ENCODE data around the gene KRTAP2-4. TPM values are rescaled to one million over a fixed set of nuclear protein-coding genes. Genes with fewer than 3 reads are reported as not detected.

The KRTAP2-4 gene
- total and polyA plus RNA-seq, 2 of the 4 experiments (the other 2 are of a cell fraction) = not detected

- H3K9me3 ChIP-seq (ENCODE audit: control insufficient read depth, insufficient read depth, low read length) = no peaks in the 10 kb centered on the region
- in situ Hi-C loops (cut with MboI; ENCODE audit: low sequenced_read_pairs) (no loop called here), dilution Hi-C loops (cut with HindIII; ENCODE audit: low sequenced_read_pairs, unreplicated experiment) (no loop called here), intact Hi-C loops (cut with micrococcal nuclease) (no loop called here)
- ChIA-PET POLR2A (ENCODE audit: unreplicated experiment) (no interaction called here), CTCF (no interaction called here)
- H3K4me1 ChIP-seq (ENCODE audit: control insufficient read depth, insufficient read depth, low read length) = peaks cover 4% of the 10 kb centered on the region; the same call in 1 of the 2 replicates
- ATAC-seq (ENCODE audit: low read depth) = peak; percentile 59
- H2AK5ac ChIP-seq (ENCODE audit: low read depth, low read length) = peak overlapping the region; percentile 86
- peak overlapping the region; percentile 94 for H3K4ac ChIP-seq (ENCODE audit: low read depth, low read length)
- H4K91ac ChIP-seq (ENCODE audit: insufficient read depth, low read depth, low read length) = peak overlapping the region; percentile 68
- no peak overlapping the region for H3K9ac ChIP-seq (ENCODE audit: low read depth, low read length)
- peak overlapping the region; percentile 85 for H3K14ac ChIP-seq (replicated peaks; ENCODE audit: low read depth, low read length)
- H3K23ac ChIP-seq (ENCODE audit: low read depth, low read length) = peak overlapping the region; percentile 79; the same call in 1 of the 2 replicates
- no peaks in the 10 kb centered on the region for H3K27me3 ChIP-seq (ENCODE audit: control insufficient read depth, insufficient read depth, low read length)
- no peak overlapping the region for H3K56ac ChIP-seq (ENCODE audit: extremely low read depth, insufficient read depth, low read length)
- BruUV-seq (replicated peaks) = no TSS peak
- H4K20me1 ChIP-seq (ENCODE audit: insufficient read depth, low read length) = no peaks in the 10 kb centered on the region
- peak overlapping the region; percentile 76; the same call in 1 of the 2 replicates for H3K18ac ChIP-seq (ENCODE audit: low read depth, low read length)
- H3K79me1 ChIP-seq (ENCODE audit: low read depth in 1 of 2, low read length in 2 of 2) = no peaks in the 10 kb centered on the region
- H3K4me3 ChIP-seq (ENCODE audit: insufficient read depth, low read depth, low read length) = no peak overlapping the region
- DNase-seq = peak; percentile 68
- TF ChIP-seq BHLHE40 (IDR thresholded peaks at IDR 0.05; ENCODE audit: low read depth, low read length) (0 out of 2 replicates have a peak, but pooled peaks have one; percentile 13), ELK1 (IDR thresholded peaks at IDR 0.05; ENCODE audit: borderline replicate concordance, low read depth, low read length) (no peak)
- H4K5ac ChIP-seq (ENCODE audit: low read depth, low read length) = peak overlapping the region; percentile 0; the same call in 1 of the 2 replicates
- peak overlapping the region; percentile 95 for H2BK20ac ChIP-seq (ENCODE audit: low read depth, low read length)
- H3K9me1 ChIP-seq (ENCODE audit: insufficient read depth, low read length) = peaks cover 6% of the 10 kb centered on the region
- H3K27ac ChIP-seq (ENCODE audit: insufficient read depth, low read length) = no peak overlapping the region
- no peak overlapping the region for H3K4me2 ChIP-seq (ENCODE audit: low read depth, low read length)
- H4K8ac ChIP-seq (ENCODE audit: low read depth in 2 of 2, low read length in 2 of 2) = peak overlapping the region; percentile 32 to 53
- H2BK5ac ChIP-seq (ENCODE audit: low read depth, low read length, poor library complexity, severe bottlenecking) = peak overlapping the region; percentile 95
- WGBS, 2 experiments (ENCODE audit: extremely low coverage in 2 of 2, insufficient read length in 1 of 2) = no CpG with 5 or more reads among the region's 6 CpGs
- no peak overlapping the region for H2AK9ac ChIP-seq (replicated peaks; ENCODE audit: low read depth, low read length, poor library complexity)
- H2AFZ ChIP-seq (replicated peaks; ENCODE audit: low read length, poor library complexity) = no peak overlapping the region
- peak overlapping the region; percentile 86 for H2BK120ac ChIP-seq (ENCODE audit: low read depth, low read length)
- 0 out of 3 replicates have a peak overlapping the region, but pooled peaks have one; percentile 18 for H2BK15ac ChIP-seq (ENCODE audit: low read depth, low read length)
- no peaks in the 10 kb centered on the region for H3K36me3 ChIP-seq (ENCODE audit: control insufficient read depth, insufficient read depth, low read length)
These were observed 32.8 kb upstream of the KRTAP2-4 start for GRCh38 chr17:41098481-41098880.

Measured in IMR-90 (cell line).